H4 (cell line): ENCODE data around the gene LRRC37A2. TPM values are rescaled to one million over a fixed set of nuclear protein-coding genes. Genes with fewer than 3 reads are reported as not detected.
"Not testable (repeated sequence)": the region's sequence is repeated elsewhere in the genome, so short reads cannot be mapped to it uniquely, and the experiment has no call there.

ENCODE experiments used
- DNase-seq: peaks from one replicate; pipeline ENCODE4 v3.0.0-alpha.2; 2015; ENCODE audit warnings: low spot score
- total RNA-seq: library from RNA; depleted of rRNA; stranded (reverse); fragments of >200 nt; shearing (Covaris generic); gene quantifications from 2 replicates; pipeline ENCODE4 v1.2.3, GENCODE V29; 2014; rRNA removed

LRRC37A2 gene
- total RNA-seq = 1.5 and 1.7 TPM in 2 replicates

- DNase-seq = not testable (repeated sequence)
These were observed at the start of gene LRRC37A2 for GRCh38 chr17:46512168-46512567. Gene LRRC37A2, plus strand, starts transcription at chr17:46512468. Its CDS starts 245 bp downstream, at chr17:46512713.

- not testable (repeated sequence) for DNase-seq
These were observed 44.6 kb upstream of the LRRC37A2 start for GRCh38 chr17:46467618-46468017.

GRCh38 chr17:46474489-46474888 is 37.8 kb upstream of the LRRC37A2 start:
- DNase-seq = not testable (repeated sequence)

GRCh38 chr17:46475583-46475982 is 36.7 kb upstream of the LRRC37A2 start:
- DNase-seq = not testable (repeated sequence)

GRCh38 chr17:46478823-46479222 is 33.4 kb upstream of the LRRC37A2 start:
- DNase-seq = not testable (repeated sequence)

- not testable (repeated sequence) for DNase-seq
These were observed 31.0 kb upstream of the LRRC37A2 start for GRCh38 chr17:46481310-46481709.

GRCh38 chr17:46492021-46492420 is 20.2 kb upstream of the LRRC37A2 start:
- DNase-seq = not testable (repeated sequence)

- not testable (repeated sequence) for DNase-seq
These were observed 12.7 kb upstream of the LRRC37A2 start for GRCh38 chr17:46499437-46500139.

- DNase-seq = not testable (repeated sequence)
These were observed 6.4 kb upstream of the LRRC37A2 start for GRCh38 chr17:46505896-46506295.

- not testable (repeated sequence) for DNase-seq
These were observed 22.4 kb downstream of the LRRC37A2 start for GRCh38 chr17:46534716-46535115.

- DNase-seq = not testable (repeated sequence)
These were observed 36.3 kb downstream of the LRRC37A2 start for GRCh38 chr17:46548607-46549006.

GRCh38 chr17:46559155-46559554 is 46.9 kb downstream of the LRRC37A2 start:
- not testable (repeated sequence) for DNase-seq

- DNase-seq = not testable (repeated sequence)
These were observed 47.8 kb downstream of the LRRC37A2 start for GRCh38 chr17:46560048-46560447.

GRCh38 chr17:46566284-46566683 is 54.0 kb downstream of the LRRC37A2 start:
- DNase-seq = not testable (repeated sequence)

GRCh38 chr17:46566980-46567379 is 54.7 kb downstream of the LRRC37A2 start:
- not testable (repeated sequence) for DNase-seq

GRCh38 chr17:46571796-46572195 is 59.5 kb downstream of the LRRC37A2 start:
- not testable (repeated sequence) for DNase-seq

- DNase-seq = not testable (repeated sequence)
These were observed 67.1 kb downstream of the LRRC37A2 start, which contains the start of gene ARL17A for GRCh38 chr17:46579083-46580075. Gene ARL17A, minus strand, starts transcription at chr17:46579691. Its CDS starts 3,369 bp downstream, at chr17:46576322.

- not testable (repeated sequence) for DNase-seq
These were observed 67.8 kb downstream of the LRRC37A2 start for GRCh38 chr17:46580082-46580481.

GRCh38 chr17:46585444-46585843 is 73.2 kb downstream of the LRRC37A2 start:
- not testable (repeated sequence) for DNase-seq

- DNase-seq = not testable (repeated sequence)
These were observed 78.2 kb downstream of the LRRC37A2 start, which contains the start of gene NSF for GRCh38 chr17:46590157-46591146. Gene NSF, plus strand, starts transcription at chr17:46590669. Its CDS starts 107 bp downstream, at chr17:46590776.

GRCh38 chr17:46591332-46591731 is 79.1 kb downstream of the LRRC37A2 start:
- not testable (repeated sequence) for DNase-seq
